Stimulated activated CD8-positive, alpha-beta memory T cell treated with anti-CD3 and anti-CD28 coated beads, Interleukin-15, amount 100 ng/mL, for 4 hours (primary cell): ENCODE measurements around the gene RARS2.
"Not testable (repeated sequence)": the region's sequence is repeated elsewhere in the genome, so short reads cannot be mapped to it uniquely, and the experiment has no call there.

Experiments
- DNase-seq, 2 donors: peaks; one replicate each; pipeline ENCODE4 v3.0.0-alpha.2; 2020; ENCODE audit warnings: low read depth in 2 of 2

The RARS2 gene

GRCh38 chr6:87501809-87502572 is 87.8 kb downstream of the RARS2 start:
- DNase-seq: no peak

- no peak for DNase-seq
These were observed 91.7 kb downstream of the RARS2 start for GRCh38 chr6:87498048-87498447.

GRCh38 chr6:87494761-87495422 is 94.9 kb downstream of the RARS2 start:
- DNase-seq: no peak

- DNase-seq: not testable (repeated sequence)
These were observed 100.5 kb downstream of the RARS2 start for GRCh38 chr6:87489326-87489725.

GRCh38 chr6:87487555-87487954 is 102.2 kb downstream of the RARS2 start:
- DNase-seq: no peak

- DNase-seq: no peak
These were observed 105.3 kb downstream of the RARS2 start for GRCh38 chr6:87484491-87484890.

- no peak for DNase-seq
These were observed 105.9 kb downstream of the RARS2 start for GRCh38 chr6:87483929-87484328.

GRCh38 chr6:87482366-87482765 is 107.4 kb downstream of the RARS2 start:
- no peak for DNase-seq

- no peak for DNase-seq
These were observed 107.9 kb downstream of the RARS2 start for GRCh38 chr6:87481931-87482330.

GRCh38 chr6:87473419-87473903 is 116.3 kb downstream of the RARS2 start:
- no peak for DNase-seq

GRCh38 chr6:87472525-87473418 is 117.0 kb downstream of the RARS2 start, which contains the start of gene SLC35A1:
Gene SLC35A1, plus strand, starts transcription at chr6:87472974. Its CDS starts 30 bp downstream, at chr6:87473004.
- peak; percentile 76 to 78 for DNase-seq

- no peak for DNase-seq
These were observed 124.7 kb downstream of the RARS2 start for GRCh38 chr6:87465051-87465450.
